Motor neuron (in vitro differentiated cells): ENCODE results near the gene SFT2D2. TPM values are rescaled to one million over a fixed set of nuclear protein-coding genes. Genes with fewer than 3 reads are reported as not detected.
A peak's percentile ranks its signal among the peaks of the same experiment; 100 is the strongest.

Source experiments
- ATAC-seq, 8 experiments: fragments of 200-7000 bp; cut with Tn5 transposase; replicated peaks in 6 of 8; 2 replicates each; pipeline ENCODE4 v1.8.0; 2021; ENCODE audit warnings: mild to moderate bottlenecking in 8 of 8, moderate library complexity in 8 of 8
- H3K27ac ChIP-seq, 2 donors: fragments of 250-450 bp; sonication (Bioruptor Pico); 2 replicates each; pipeline ENCODE4 v1.9.0; 2021; ENCODE audit warnings: antibody characterized with exemption in 2 of 2, mild to moderate bottlenecking in 2 of 2, moderate library complexity in 1 of 2
- H3K4me1 ChIP-seq, 2 donors: fragments of 250-450 bp; sonication (Bioruptor Pico); replicated peaks in 1 of 2; 2 replicates each; pipeline ENCODE4 v1.6.1; 2021; ENCODE audit warnings: antibody characterized with exemption in 2 of 2, mild to moderate bottlenecking in 2 of 2, moderate library complexity in 1 of 2
- H3K4me3 ChIP-seq, 5 donors: fragments of 250-450 bp; sonication (Bioruptor Pico); 2 replicates each; pipeline ENCODE4 v1.9.0; 2021; ENCODE audit warnings: antibody characterized with exemption in 5 of 5, mild to moderate bottlenecking in 5 of 5, moderate library complexity in 4 of 5
- WGBS, 10 experiments: fragments of 450-650 bp; shearing (Covaris generic); methylation state at CpG; one replicate each; pipeline ENCODE4 v1.0.0; 2022; 5-methylcytosine and 5-hydroxymethylcytosine counted together
- in situ Hi-C, 9 experiments: fragments of 400-800 bp; cut with MboI; loops; one replicate each; pipeline ENCODE4 v1.15.0; 2021; ENCODE audit warnings: low sequenced_read_pairs in 9 of 9, low pct_unique_long_range_greater_than_20kb in 2 of 9; ENCODE audit not compliant: unreplicated experiment in 9 of 9
- total RNA-seq, 8 experiments: library from RNA; unstranded; fragments of 300-600 nt; gene quantifications; 2 replicates each; pipeline versions ENCODE4 v1.2.3 to v1.2.4, GENCODE V29; 2022

The SFT2D2 gene
- total RNA-seq, 8 experiments from 2014 or later, result 11.8 to 39.5 (median 23.6) TPM

GRCh38 chr1:168229893-168230292 lies 4.1 kb downstream of the SFT2D2 start:
- no peak overlapping the region for H3K27ac ChIP-seq
- ATAC-seq, result no peak
- no peak overlapping the region for H3K4me3 ChIP-seq
- peaks cover 14 to 19% of the 10 kb centered on the region in 2 donors for H3K4me1 ChIP-seq
- in situ Hi-C loops, result no loop called here
- 93 to 100% (median 100%) methylated on average over 1 to 4 of the region's 4 CpGs; no CpG with 5 or more reads in 3 of the 10 experiments for WGBS, 10 experiments

- H3K4me3 ChIP-seq, result no peak overlapping the region
- in situ Hi-C loops, result no loop called here
- whole genome bisulfite sequencing, 10 experiments, result 89 to 100% (median 100%) methylated on average over 1 to 3 of the region's 3 CpGs; no CpG with 5 or more reads in 5 of the 10 experiments
- peaks cover 10 to 16% of the 10 kb centered on the region in 2 donors for H3K4me1 ChIP-seq
- H3K27ac ChIP-seq, result no peak overlapping the region
- no peak for ATAC-seq
These were observed 4.9 kb downstream of the SFT2D2 start for GRCh38 chr1:168230709-168231108.

- no peak overlapping the region for H3K27ac ChIP-seq
- no peak overlapping the region for H3K4me3 ChIP-seq
- no peaks in the 10 kb centered on the region for H3K4me1 ChIP-seq
- in situ Hi-C loops, result no loop called here
- ATAC-seq, result peak in 6 of 8 experiments; percentile 39 to 98 (median 78)
- 80 to 99% (median 93%) methylated on average over 3 to 8 of the region's 8 CpGs; no CpG with 5 or more reads in 1 of the 10 experiments for WGBS, 10 experiments
These were observed 9.2 kb downstream of the SFT2D2 start for GRCh38 chr1:168234846-168235547.

- in situ Hi-C loops, result no loop called here
- no peak overlapping the region for H3K4me3 ChIP-seq
- ATAC-seq, result peak in 2 of 8 experiments; percentile 23 to 35
- H3K27ac ChIP-seq, result no peak overlapping the region
- no peaks in the 10 kb centered on the region for H3K4me1 ChIP-seq
These were observed 9.7 kb downstream of the SFT2D2 start for GRCh38 chr1:168235548-168235885.

GRCh38 chr1:168235937-168236336 lies 10.1 kb downstream of the SFT2D2 start:
- Histone ChIP-seq H3K27ac (no peak overlapping the region), H3K4me1 (no peaks in the 10 kb centered on the region), H3K4me3 (no peak overlapping the region)
- ATAC-seq, result no peak
- 71 to 100% (median 87%) methylated on average over 1 to 3 of the region's 3 CpGs; no CpG with 5 or more reads in 1 of the 10 experiments for WGBS, 10 experiments
- in situ Hi-C loops, result no loop called here

- no peak for ATAC-seq
These were observed 11.2 kb downstream of the SFT2D2 start for GRCh38 chr1:168236836-168237611.

GRCh38 chr1:168243198-168243597 lies 17.4 kb downstream of the SFT2D2 start:
- no peak overlapping the region for H3K27ac ChIP-seq
- in situ Hi-C loops, result no loop called here
- H3K4me3 ChIP-seq, result no peak overlapping the region
- ATAC-seq, result peak in 1 of 8 experiments; percentile 56
- 33 to 100% (median 95%) methylated on average over 1 to 2 of the region's 2 CpGs; no CpG with 5 or more reads in 2 of the 10 experiments for WGBS, 10 experiments
- H3K4me1 ChIP-seq, result no peaks in the 10 kb centered on the region

More at GRCh38 chr1:168236836-168237611, 11.2 kb downstream of the SFT2D2 start:
- 70 to 97% (median 90%) methylated on average over 2 to 7 of the region's 7 CpGs for WGBS, 10 experiments
- in situ Hi-C loops, result no loop called here
- H3K4me3 ChIP-seq, result no peak overlapping the region
- H3K4me1 ChIP-seq, result no peaks in the 10 kb centered on the region
- H3K27ac ChIP-seq, result no peak overlapping the region

- Histone ChIP-seq H3K4me3 (no peak overlapping the region), H3K27ac (no peak overlapping the region), H3K4me1 (no peaks in the 10 kb centered on the region)
- peak in 1 of 8 experiments; percentile 39 for ATAC-seq
- WGBS, 10 experiments, result 0 to 93% (median 57%) methylated on average over 1 to 3 of the region's 3 CpGs; no CpG with 5 or more reads in 1 of the 10 experiments
- in situ Hi-C loops, result no loop called here
These were observed 17.9 kb downstream of the SFT2D2 start for GRCh38 chr1:168243636-168244212.

GRCh38 chr1:168245042-168245441 lies 19.2 kb downstream of the SFT2D2 start:
- H3K4me3 ChIP-seq, result no peak overlapping the region
- H3K27ac ChIP-seq, result no peak overlapping the region
- no peaks in the 10 kb centered on the region for H3K4me1 ChIP-seq
- WGBS, 10 experiments, result 63 to 100% (median 89%) methylated on average over 1 to 3 of the region's 3 CpGs
- in situ Hi-C loops, result no loop called here
- ATAC-seq, result no peak

- Histone ChIP-seq H3K4me3 (no peak overlapping the region), H3K27ac (no peak overlapping the region), H3K4me1 (no peaks in the 10 kb centered on the region)
- in situ Hi-C loops, result no loop called here
- ATAC-seq, result no peak
- WGBS, 10 experiments, result 78 to 100% (median 90%) methylated on average over 1 to 5 of the region's 5 CpGs
These were observed 20.7 kb downstream of the SFT2D2 start for GRCh38 chr1:168246506-168246905.

- Histone ChIP-seq H3K4me1 (no peaks in the 10 kb centered on the region), H3K4me3 (no peak overlapping the region), H3K27ac (no peak overlapping the region)
- ATAC-seq, result no peak
- in situ Hi-C loops, result no loop called here
- WGBS, 10 experiments, result 63 to 100% (median 86%) methylated on average over 1 to 3 of the region's 3 CpGs; no CpG with 5 or more reads in 1 of the 10 experiments
These were observed 26.5 kb downstream of the SFT2D2 start for GRCh38 chr1:168252204-168252733.

GRCh38 chr1:168256164-168256563 lies 30.4 kb downstream of the SFT2D2 start:
- in situ Hi-C loops, result no loop called here

GRCh38 chr1:168257397-168257796 lies 31.6 kb downstream of the SFT2D2 start:
- in situ Hi-C loops, result no loop called here
- Histone ChIP-seq H3K4me1 (no peaks in the 10 kb centered on the region), H3K4me3 (no peak overlapping the region), H3K27ac (no peak overlapping the region)
- no peak for ATAC-seq
- WGBS, 10 experiments, result 36 to 97% (median 46%) methylated on average over 2 of the region's 2 CpGs

More at GRCh38 chr1:168256164-168256563, 30.4 kb downstream of the SFT2D2 start:
- no peak overlapping the region for H3K4me3 ChIP-seq
- H3K4me1 ChIP-seq, result no peaks in the 10 kb centered on the region
- ATAC-seq, result no peak
- H3K27ac ChIP-seq, result no peak overlapping the region
- WGBS, 10 experiments, result 80 to 100% (median 92%) methylated on average over 1 to 2 of the region's 2 CpGs
